NCI-H748 (cell line): ENCODE results near the gene MON1A.
A peak's percentile ranks its signal among the peaks of the same experiment; 100 is the strongest.

Source experiments
- DNase-seq: peaks from one replicate; lab custom pipeline; 2025; ENCODE audit not compliant: unreplicated experiment; lab: John Stamatoyannopoulos, UW

Gene MON1A

DNA sequence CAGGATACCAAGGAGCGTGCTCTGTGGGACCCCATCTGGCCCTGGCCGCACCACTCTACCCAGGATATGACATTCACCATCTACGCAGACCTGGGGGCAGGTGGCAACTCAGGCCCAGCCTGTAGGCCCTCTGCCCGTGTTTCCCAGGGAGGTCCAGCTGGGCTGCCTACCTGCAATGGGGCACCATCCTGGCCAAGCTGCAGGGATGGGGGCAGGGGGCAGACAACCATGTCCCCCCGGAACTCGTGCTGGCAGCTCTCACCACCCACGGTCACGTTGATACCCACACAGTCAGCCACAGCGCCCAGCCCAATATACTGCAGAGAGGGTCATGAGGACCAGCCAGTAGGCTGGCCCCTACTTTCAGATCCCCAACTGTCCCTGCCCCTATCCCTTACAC lies 33.8 kb downstream of the MON1A start:
- no peak for DNase-seq

- no peak for DNase-seq
These were observed 40.3 kb downstream of the MON1A start for GRCh38 chr3:49889296-49889695.

DNA sequence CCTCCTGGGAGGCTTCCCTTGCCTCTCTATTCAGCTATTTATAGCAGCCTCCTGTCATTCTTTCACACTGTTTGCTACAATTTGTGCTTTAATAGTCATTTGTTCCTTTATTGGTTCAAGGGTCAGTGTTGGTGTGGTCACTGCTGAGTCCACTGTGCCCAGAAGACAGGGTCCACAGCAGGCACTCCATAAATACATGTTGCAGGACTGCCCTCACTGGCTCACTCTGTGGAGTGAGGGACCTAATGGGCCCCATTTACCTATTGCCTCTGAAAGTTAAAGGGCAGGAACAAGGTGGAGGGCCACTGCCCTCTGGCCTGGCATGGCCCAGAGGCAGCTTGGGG lies 42.7 kb downstream of the MON1A start:
- DNase-seq, result no peak

GRCh38 chr3:49883998-49884397 lies 45.6 kb downstream of the MON1A start:
- no peak for DNase-seq

DNA sequence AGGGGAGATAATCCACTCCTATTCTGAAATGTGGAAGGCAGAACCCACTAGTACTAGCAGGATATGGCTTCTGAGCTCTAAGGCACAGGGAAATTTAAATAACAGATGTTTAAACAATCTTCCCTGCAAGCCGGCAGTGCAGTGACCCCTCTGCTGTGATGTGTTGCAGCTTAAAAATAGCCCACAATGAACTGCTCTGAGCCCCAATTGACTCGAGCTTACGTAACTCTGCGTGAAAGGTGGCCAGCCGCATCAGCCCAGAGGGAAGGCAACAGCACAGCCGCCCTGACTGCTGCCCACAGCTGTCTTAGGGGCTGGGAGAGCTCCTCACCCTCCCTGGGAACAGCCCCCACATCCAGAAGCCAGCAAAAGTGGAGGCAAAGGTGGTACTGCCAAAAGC lies 47.4 kb downstream of the MON1A start:
- DNase-seq, result no peak

- DNase-seq, result no peak
These were observed 48.9 kb downstream of the MON1A start for GRCh38 chr3:49880581-49881315.

GRCh38 chr3:49879721-49880120 lies 49.9 kb downstream of the MON1A start:
- no peak for DNase-seq

GRCh38 chr3:49878686-49879085 lies 50.9 kb downstream of the MON1A start:
- DNase-seq, result no peak

GRCh38 chr3:49877716-49878115 lies 51.9 kb downstream of the MON1A start:
- no peak for DNase-seq

- DNase-seq, result no peak
These were observed 53.0 kb downstream of the MON1A start for GRCh38 chr3:49876567-49876966.

DNA sequence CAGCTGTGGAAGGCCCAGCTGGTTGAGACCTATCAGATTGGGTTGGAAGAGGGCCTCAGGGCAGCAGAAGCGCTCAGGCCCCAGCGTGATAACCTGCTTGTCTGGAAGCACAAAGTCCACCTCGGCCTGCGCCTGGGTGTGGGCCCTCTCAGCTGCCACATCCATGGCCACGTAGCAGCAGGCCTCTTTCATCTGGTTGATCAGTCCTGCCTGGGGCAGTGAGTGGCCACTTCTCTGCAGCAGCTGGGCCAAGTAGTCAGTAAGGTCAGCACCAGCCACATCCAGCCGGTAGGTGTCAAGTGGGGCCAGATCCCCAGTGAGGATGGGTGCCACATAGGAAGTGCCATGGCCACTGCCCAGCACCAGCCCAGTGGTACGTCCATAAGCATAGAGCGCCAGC lies 56.0 kb downstream of the MON1A start:
- DNase-seq, result no peak

DNA sequence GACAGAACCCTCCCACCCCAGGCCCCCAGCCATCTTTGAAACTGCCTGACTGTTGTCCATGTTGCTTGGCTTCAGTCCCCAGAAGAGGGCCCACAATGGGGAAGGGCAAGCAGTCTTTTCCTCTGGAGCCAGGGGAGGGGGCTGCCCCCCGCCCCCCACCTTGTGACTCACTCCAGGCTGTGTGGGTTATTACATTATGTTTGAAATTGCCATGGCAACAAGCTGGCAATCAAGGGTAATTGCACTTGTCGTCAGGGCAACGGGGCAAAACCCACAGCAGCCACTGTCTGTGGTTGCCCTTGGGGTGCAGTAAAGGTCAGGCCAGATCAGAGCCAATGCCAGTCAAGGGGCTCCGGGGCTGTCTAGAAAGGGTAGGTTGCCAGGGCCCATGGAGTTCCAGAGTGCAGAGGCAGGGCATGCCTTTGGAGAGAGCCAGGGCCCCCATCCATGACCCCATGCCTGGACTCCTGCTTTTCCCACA lies 56.8 kb downstream of the MON1A start:
- no peak for DNase-seq

- no peak for DNase-seq
These were observed 58.0 kb downstream of the MON1A start for GRCh38 chr3:49871531-49872153.

DNA sequence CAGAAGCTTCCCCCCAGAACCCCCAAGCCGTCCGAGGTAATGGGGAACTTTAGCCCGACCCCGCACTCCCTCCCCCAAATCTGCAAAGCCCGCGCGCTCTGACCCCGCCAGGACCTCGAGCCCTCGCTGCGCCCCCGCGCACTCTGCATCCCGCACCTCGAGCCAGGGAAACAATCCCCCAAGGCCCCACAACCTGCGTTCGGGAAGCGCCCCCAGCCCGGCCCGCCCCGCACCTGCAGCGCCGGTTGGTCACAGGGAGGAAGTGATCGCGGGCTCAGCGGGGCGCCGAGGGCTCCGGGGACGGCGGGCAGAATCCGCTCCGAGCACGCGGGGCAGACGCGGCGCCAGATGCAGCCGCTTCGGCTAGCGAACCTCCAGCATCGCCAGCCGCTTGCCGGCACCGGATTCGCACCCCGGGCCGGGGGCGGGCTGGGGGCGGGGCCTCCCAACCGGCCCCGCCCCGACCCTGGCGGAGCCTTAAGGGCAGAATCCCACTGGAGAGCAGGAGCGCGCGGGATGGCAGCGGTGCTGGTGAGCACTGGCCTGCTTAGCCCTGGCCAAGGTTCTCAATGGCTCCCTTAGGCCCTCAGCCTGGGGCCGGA lies 60.0 kb downstream of the MON1A start, which contains the start of gene CAMKV:
Gene CAMKV (minus strand): TSS at position 382 of the 602 bp plus-strand sequence. CDS start 7,518 bp downstream, outside the sequence.
- peak; percentile 67 for DNase-seq

- DNase-seq, result peak; percentile 38
These were observed 60.6 kb downstream of the MON1A start for GRCh38 chr3:49868862-49869466.

DNA sequence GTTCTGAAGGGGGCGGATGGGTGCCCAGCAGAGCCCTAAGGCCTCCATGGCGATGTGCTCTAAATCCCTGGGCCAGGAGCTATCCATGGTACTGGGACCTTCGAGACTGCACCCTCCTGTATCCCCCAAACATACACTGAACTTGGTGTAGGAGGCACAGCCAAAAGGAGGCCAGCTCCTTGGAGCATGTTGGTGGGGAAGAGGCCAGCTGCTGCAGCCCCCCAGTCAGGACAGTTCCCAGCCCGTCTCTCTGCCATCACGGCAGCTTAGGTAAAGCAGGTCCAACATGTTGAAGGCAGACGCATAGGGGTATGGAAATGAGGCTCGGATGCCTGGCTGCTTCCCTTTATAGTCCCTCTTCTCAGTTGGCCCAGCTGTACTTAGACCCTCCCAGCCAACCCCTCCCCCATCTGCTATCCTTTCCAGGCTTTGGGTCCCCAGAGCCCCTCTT lies 61.7 kb downstream of the MON1A start:
- no peak for DNase-seq

GRCh38 chr3:49867400-49867799 lies 62.2 kb downstream of the MON1A start:
- DNase-seq, result no peak

GRCh38 chr3:49865198-49865784 lies 64.3 kb downstream of the MON1A start:
- no peak for DNase-seq

DNA sequence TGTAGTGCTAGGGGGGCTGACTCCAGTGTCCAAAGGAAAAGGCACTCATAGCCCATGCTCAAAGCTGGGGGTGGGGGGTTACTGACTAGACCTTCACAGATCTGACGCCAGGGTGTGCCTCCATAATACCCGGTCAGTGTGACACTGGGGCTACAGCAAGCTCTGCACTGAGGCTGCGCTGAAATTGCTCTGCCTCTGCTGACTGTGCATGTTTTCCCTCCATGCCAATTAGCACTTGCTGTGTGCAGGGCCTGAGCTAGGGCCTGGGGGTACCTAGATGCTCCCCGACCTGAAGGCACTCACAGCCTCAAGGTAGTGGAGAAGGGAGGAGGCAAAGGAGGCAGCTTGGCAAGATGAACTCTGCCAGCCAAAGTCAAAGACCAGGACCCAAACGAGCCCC lies 65.1 kb downstream of the MON1A start:
- DNase-seq, result no peak

GRCh38 chr3:49859576-49860305 lies 69.9 kb downstream of the MON1A start:
- no peak for DNase-seq
